ENCODE data around the gene GSTA2.
"Not testable (repeated sequence)": the region's sequence is repeated elsewhere in the genome, so short reads cannot be mapped to it uniquely, and the experiment has no call there.

The GSTA2 gene

GRCh38 chr6:52763322-52763916 lies at the start of gene GSTA2:
TSS of gene GSTA2 (minus strand) at chr6:52763475. CDS start at chr6:52757947, 5,528 bp downstream.
- not testable (repeated sequence) for DNase-seq

- DNase-seq = not testable (repeated sequence)
Measured at GRCh38 chr6:52809777-52810176, 46.5 kb upstream of the GSTA2 start.

- no peak for DNase-seq
Measured at GRCh38 chr6:52808660-52809059, 45.4 kb upstream of the GSTA2 start.

GRCh38 chr6:52803668-52804255 lies 40.5 kb upstream of the GSTA2 start, which contains the start of gene GSTA1:
TSS of gene GSTA1 (minus strand) at chr6:52803816. CDS start at chr6:52799267, 4,549 bp downstream.
- not testable (repeated sequence) for DNase-seq

- no peak for DNase-seq
Measured at GRCh38 chr6:52802806-52803205, 39.5 kb upstream of the GSTA2 start.

- DNase-seq = no peak
Measured at GRCh38 chr6:52801188-52801841, 38.0 kb upstream of the GSTA2 start.

GRCh38 chr6:52799272-52799671 lies 36.0 kb upstream of the GSTA2 start:
- DNase-seq = not testable (repeated sequence)

- DNase-seq = not testable (repeated sequence)
Measured at GRCh38 chr6:52794366-52794765, 31.1 kb upstream of the GSTA2 start.

- no peak for DNase-seq
Measured at GRCh38 chr6:52790861-52791260, 27.6 kb upstream of the GSTA2 start.

- not testable (repeated sequence) for DNase-seq
Measured at GRCh38 chr6:52789658-52790057, 26.4 kb upstream of the GSTA2 start.

GRCh38 chr6:52788478-52788877 lies 25.2 kb upstream of the GSTA2 start:
- no peak for DNase-seq

- no peak for DNase-seq
Measured at GRCh38 chr6:52787917-52788316, 24.6 kb upstream of the GSTA2 start.

GRCh38 chr6:52786249-52786956 lies 23.1 kb upstream of the GSTA2 start:
- DNase-seq = no peak

GRCh38 chr6:52782696-52783274 lies 19.5 kb upstream of the GSTA2 start:
- not testable (repeated sequence) for DNase-seq

- not testable (repeated sequence) for DNase-seq
Measured at GRCh38 chr6:52782209-52782608, 18.9 kb upstream of the GSTA2 start.

- DNase-seq = no peak
Measured at GRCh38 chr6:52779237-52779636, 16.0 kb upstream of the GSTA2 start.

GRCh38 chr6:52776711-52777351 lies 13.6 kb upstream of the GSTA2 start:
- not testable (repeated sequence) for DNase-seq

- not testable (repeated sequence) for DNase-seq
Measured at GRCh38 chr6:52769399-52769798, 6.1 kb upstream of the GSTA2 start.

- not testable (repeated sequence) for DNase-seq
Measured at GRCh38 chr6:52767658-52768057, 4.4 kb upstream of the GSTA2 start.

GRCh38 chr6:52761673-52762491 lies 1.4 kb downstream of the GSTA2 start:
- DNase-seq = not testable (repeated sequence)

GRCh38 chr6:52760105-52760765 lies 3.0 kb downstream of the GSTA2 start:
- no peak for DNase-seq

Data from KG1 (cell line).